DMS 273 (cell line): Measurements from ENCODE around the gene TMEM255B.
"Not testable (repeated sequence)": the region's sequence is repeated elsewhere in the genome, so short reads cannot be mapped to it uniquely, and the experiment has no call there.

Experiments
- DNase-seq: peaks from one replicate; lab custom pipeline; 2025; ENCODE audit not compliant: unreplicated experiment; lab: John Stamatoyannopoulos, UW

The TMEM255B gene

DNA sequence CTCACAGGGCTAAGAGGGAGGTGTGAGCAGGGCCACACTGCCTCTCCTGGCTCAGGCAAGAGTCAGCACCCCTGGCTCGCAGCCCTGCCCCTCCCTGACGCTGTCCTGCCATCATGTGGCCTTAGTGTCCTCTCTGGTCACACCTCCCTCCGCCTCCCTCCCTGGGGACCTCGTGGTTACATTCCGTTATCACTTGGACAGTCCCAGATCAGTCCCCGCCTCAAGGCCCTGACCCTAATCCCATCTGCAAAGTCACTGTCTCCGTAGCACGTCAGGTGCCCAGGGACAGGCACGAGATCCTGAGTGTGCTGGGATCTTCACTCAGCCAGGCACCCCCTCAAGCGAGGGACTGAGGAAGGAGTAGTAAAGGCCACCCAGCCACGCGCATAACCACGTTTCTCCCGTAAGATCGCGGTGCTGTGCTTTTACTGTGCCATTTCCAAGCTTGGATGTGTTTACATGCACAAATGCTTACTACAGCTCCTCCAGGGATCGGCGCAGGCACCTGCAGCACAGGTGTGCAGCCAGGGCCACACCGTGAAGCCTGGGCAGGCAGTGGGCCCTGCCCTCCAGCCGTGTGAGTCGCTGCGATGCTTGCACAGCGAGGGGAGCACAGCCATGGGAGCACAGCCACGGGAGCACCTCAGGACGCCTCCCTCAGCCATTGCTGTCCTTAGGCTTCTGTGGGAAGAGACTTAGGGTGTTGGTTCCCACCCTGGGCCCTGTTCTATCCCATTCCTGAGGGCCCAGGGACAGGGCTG lies 10.7 kb upstream of the TMEM255B start:
- DNase-seq: no peak

DNA sequence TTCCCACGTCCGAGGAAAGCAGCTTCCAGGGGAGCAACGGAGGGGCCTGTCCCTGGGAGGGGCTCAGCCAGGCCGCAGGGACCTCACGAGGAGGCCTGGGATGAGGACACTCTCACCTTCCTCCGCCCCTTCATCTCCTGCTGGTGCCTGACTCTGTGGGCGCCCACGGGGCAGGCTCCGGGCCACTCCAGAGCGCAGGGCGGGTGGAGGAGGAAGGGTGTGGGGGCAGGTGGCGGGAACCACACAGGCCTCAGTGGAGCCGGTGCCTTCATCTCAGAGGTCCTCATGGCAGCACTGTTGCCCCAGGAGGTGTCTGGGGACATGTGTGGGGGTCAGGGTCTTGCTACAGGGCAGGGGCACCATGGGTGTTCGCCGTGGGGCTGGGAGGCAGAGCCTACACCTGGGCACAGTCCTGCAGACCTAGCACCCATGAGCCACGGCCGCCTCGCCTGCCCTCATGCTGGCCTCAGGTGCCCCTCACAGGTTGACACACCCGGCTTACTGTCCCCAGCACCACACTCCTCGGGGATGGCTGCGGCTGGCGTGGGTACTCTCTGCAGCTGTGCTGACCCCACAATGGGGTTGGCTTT lies 10.1 kb upstream of the TMEM255B start:
- no peak for DNase-seq

DNA sequence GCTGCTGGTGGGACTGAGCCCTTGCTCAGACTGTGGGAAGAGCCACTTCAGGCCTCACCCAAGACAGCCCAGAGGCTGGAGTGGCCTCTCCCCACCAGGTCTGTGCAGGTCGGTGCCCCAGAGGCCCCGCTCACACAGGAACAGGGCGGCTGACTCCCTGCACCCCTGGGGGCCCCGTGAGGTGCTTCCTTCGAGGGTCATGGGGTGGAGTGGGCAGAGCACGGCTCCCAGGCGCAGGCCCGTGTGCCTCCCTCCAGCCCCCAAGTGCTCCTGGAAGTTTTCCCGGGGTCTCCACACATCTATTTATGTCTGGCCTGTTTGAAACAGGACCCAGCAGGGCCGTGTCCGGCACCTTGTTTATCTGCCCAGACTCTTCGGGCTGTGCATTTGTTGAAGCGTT lies 9.5 kb upstream of the TMEM255B start:
- no peak for DNase-seq

DNA sequence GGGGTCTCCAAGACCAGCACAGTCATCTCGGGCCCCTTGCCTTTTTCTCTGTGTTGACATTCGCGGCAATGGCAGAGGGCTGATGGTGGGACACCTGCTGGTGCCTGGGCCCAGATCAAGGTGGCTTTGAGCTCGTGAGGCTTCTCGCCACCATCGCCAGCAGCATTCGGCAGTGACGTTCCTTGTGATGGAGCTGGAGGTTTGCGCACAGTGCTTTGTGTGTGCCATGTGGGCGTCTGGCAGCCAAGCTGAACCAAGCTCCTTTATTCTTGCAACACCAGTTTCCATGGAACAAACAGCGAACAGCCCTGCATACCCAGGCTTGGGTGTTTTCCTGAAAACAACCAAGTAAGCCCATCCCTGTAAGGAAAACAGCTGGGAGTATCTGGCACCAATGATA lies 9.1 kb upstream of the TMEM255B start:
- no peak for DNase-seq

DNA sequence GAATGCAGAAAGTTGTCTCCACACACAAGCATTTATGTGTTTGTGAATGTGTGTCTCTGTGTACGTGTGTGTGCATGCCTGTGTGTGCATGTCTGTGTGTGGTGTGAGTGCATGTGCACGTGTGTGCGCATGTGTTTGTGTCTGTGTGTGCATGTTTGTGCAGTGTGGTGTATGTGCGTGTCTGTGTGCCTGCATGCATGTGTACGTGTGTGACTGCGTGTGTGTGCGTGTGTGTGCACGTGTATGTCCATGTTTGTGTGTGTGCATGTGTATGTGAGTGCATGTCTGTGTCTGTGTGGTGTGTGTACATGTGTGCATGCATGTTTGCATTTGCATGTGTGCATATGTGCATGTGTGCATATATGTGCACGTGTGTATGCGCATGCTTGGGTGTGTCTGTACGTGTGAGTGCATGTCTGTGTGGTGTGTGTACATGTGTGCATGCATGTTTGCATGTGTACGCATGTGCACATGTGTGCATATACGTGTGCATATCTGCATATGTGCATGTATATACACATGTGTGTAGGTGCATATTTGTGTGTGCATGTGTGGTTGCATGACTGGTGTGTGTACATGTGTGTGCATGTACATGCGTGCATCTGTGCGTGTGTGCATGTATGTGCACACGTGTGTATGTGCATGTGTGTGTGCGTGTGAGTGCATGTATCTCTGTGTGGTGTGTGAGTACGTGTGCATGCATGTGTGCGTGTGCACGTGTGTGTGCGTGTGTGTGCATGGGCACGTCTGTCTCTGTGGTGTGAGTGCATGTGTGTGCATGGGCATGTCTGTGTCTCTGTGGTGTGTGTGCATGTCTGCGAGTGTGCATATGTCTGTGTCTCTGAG lies 8.2 kb upstream of the TMEM255B start:
- DNase-seq: no peak

DNA sequence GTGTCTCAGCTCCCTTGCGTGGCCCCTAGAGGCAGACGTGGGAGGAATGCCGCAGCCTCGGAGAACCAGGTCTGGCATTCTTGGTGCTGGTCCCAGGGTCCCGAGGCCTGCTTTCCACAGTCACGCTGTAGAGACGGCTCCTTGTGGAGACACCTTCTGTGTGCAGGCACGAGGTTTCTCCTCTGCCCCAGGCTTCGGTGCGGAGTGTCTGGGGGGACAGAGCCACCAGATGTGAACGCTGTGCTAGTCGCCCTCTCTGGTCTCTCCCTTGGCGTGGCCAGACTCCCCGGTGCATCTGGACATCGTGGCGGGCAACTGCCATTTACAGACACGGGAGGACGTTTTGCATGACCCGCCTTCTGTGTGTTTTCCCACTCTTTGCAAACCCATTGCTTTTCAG lies 7.5 kb upstream of the TMEM255B start:
- DNase-seq: no peak

DNA sequence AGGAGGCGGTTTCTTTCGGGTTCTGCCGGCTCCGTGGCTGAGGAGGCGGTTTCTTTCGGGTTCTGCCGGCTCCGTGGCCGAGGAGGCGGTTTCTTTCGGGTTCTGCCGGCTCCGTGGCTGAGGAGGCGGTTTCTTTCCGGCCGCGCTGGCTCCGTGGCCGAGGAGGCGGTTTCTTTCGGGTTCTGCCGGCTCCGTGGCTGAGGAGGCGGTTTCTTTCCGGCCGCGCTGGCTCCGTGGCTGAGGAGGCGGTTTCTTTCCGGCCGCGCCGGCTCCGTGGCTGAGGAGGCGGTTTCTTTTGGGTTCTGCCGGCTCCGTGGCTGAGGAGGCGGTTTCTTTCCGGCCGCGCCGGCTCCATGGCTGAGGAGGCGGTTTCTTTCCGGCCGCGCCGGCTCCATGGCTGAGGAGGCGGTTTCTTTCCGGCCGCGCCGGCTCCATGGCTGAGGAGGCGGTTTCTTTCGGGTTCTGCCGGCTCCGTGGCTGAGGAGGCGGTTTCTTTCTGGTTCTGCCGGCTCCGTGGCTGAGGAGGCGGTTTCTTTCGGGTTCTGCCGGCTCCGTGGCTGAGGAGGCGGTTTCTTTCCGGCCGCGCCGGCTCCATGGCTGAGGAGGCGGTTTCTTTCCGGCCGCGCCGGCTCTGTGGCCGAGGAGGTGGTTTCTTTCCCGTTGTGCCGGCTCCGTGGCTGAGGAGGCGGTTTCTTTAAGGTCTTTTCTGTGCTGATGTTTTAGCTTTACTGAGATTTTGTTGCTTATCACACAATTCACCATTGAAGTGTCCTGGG lies 6.6 kb upstream of the TMEM255B start:
- DNase-seq: not testable (repeated sequence)

DNA sequence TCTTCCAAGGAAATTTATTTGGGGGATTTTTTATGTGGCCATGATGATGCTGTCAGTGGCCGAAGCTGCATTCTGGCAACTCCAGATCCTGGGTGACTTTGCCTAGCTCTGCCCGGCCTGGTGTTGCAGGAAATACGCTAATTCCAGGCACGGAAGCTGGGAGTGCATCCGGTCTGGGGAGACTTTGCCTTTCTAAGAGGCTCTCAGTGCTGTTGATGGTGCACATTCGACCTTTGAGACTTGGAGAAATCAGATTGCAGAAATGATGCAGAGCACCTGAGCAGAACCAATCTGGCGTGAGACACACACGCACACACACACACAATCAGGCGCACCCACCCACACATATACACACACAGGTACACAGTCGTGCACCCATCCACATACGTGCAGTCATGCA lies 5.9 kb upstream of the TMEM255B start:
- no peak for DNase-seq

DNA sequence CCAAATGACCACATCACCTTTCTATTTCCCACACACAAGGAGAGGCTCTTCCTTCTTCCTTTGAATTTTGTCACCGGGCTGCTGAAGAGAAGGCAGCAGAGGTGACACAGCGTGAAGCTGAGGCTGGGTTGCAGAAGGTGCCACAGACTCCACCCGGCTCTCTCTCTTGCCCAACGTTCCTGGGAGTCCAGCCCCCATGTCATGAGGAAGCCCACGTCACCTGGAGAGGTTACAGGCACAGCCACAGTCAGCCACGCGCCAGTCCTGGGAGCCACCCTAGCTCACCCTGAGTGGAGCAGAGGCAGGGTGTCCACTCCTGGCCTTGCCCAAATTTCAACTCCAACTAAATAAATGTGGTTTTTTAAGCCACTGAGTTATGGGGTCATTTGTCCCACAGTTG lies 4.8 kb upstream of the TMEM255B start:
- no peak for DNase-seq

DNA sequence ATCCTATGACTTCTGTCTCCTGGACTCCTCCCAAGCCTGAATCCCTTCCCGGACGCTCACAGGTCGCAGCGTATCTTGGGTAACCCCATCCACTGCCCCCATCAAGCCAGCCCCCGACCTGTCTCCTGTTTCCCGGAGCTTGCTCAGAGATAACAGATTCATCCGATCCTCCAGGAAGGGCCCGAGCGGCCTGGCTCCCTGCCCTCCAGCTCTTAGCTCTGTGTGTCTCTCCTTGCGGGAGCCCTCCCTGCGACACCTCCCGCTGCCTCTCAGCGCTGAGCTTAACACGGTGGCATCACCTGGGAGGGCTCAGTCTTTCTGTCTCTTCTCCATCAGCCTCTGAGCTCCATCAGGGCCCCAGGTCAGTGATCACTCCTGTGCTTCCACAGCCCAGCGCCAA lies 4.3 kb upstream of the TMEM255B start:
- DNase-seq: no peak

DNA sequence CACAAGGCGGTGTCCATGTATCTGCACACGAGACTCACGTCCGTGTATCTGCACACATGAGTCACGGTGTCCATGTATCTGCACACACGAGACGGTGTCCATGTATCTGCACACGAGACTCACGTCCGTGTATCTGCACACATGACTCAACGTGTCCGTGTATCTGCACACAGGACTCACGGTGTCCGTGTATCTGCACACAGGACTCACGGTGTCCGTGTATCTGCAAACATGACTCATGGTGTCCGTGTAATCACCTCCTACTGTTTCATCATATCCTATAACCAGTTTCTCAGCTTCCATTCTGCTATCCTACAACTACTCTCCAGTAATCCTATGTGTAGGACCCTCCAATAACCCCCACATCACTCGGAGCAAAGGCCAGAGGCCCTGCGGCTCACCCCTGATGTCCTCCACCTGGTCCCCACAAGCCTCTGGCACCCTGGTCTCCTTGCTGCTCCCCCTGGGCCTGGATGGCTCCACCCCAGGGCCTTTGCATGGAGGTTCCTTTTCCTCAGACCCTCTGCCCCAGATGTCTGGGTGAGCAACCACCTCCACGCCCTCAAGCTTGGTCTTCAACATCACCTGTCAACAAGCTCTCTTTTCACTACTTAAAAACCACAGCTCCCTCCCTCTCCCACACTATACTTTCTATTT lies 2.5 kb upstream of the TMEM255B start:
- no peak for DNase-seq

DNA sequence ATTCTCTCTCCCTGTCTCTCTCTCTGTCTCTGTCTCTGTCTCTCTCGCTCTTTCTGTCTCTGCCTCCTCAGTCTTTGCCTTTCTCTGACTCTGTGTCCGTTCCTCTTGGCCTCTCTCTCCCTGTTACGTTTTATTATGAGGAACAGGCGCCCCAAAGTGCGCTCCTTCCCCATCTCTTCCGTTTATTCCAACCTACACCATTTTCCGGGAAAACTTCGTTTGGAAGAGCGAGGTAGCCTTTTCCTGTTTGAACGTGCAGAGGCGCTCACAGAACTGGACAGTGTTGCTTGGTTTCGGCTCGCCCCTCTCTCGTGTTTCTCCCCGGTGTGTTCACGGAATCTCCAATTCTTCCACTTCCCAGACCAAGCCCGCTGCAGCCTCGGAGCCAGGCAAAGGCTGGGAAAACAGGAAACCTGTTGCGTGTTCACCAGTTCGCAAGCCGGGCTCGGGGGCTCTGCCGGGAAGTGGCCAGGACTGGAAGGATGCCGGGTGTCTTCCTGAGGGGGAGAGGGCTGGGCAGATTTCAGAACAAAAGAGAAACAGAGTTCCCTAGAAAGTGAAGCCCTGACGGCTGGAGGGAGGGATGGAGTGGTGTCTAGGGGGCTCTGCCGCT lies 605 bp downstream of the TMEM255B start:
- peak; percentile 33 for DNase-seq

DNA sequence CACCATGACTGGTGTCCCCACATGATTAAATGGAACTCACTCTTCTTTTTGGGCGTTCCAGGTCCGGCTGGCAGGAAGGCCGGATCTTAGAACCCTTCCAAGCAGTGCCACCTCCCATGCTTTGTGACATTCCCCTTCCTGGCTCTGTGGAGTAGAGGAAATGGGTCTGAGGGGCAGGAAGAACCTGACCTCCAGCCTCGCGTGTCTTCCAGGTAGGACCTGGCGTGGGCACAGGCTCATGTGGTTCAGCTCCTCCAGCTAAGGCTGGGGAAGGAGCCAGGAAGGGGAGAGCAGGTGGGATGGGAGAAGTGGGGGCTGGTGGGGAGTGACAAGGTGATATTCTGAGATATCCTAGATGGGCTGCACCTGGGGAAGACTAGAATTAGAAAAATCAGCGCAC lies 2.1 kb downstream of the TMEM255B start:
- DNase-seq: no peak

DNA sequence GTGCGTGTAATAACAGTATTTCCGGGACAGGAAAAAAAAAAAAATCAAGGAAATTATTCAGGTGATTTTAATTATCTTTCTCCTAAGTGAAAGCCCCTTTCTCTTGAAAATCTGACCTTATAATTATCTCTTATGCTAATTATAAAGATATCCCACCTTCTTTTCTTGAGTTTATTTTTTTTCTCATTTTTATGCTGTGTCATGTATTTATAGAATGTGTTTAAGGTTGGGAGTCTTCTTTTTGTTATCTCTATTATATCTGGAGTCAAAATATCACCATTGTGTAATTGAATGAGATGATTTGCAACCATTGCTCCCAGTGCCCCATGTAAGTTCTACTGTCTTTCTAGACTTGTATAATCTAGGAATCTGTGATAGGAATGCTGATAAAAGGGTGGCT lies 3.0 kb downstream of the TMEM255B start:
- no peak for DNase-seq

DNA sequence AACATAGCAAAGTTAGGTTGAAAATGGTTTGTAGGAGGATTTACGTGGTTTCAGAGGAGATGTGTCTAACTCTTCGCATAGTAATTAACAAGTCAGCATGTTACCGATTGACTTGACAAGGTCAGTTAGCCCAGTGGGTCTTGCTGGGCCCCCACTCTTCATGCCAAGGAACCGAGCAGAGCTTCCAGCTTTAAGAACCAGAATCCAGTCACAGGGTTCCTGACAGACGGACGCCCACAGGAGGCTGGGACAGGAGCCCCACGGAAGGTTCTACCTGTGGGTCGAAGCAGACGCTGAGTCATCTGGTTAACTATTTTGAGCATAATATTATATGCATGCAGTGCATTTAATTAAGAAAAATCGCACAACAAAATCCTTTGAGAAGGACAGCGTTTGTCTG lies 3.5 kb downstream of the TMEM255B start:
- DNase-seq: no peak

DNA sequence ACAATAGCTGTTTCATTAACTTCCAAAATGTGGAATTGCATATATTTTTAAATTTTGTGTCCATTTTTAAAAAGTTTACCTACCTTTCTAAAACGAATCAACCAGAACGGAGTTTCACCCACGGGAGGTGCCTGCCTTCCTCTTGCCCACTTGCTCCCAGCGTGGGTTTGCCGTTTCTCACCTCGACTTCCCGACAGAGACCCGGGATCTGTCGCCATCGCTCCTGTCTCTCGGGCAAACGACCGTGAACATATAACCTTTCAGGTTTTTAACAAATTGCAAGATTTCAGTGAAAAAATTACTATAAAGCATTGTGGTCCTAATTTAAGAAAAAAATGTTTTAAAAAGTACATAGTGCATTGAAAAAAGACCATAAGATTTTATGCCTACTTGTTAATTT lies 4.2 kb downstream of the TMEM255B start:
- no peak for DNase-seq

DNA sequence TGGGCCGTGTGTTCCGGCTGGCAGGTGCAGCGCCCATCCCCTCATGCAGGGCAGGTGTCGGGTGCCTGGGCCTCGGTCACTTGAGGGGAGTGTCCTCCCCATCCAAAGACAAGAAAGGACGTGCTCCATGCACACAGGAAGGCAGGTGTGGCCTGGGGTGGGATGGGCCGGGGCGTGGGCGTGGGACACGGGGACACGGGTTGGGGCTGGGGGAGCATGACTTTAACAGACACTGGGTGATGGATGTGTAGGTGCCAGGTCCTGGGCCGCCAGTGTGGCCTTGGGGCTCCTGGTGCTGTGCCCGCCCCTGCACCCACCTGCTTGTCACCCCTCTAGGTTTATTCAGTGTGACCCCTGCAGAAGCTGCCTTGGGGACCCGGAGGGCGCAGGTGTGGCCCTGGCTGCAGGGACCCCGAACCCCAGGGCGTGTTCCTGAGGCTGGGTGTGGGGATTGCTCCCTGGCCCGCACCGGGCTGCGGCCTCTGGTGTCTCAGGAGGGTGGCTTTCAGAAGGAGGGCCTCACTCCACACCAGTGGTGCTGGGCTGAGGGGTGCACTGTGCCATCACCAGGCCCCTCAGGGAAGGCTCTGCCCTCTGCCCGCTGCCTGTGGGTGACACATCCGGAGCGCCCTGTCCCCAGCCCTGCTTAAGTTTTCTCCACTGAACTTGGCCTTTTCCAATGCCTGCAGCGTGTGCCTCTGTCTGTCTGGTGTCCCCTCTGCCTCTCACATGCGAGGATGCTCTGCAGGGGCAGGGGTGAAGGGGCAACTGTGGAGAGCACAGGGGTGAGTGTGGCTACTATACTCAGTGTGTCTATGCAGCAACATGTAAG lies 5.2 kb downstream of the TMEM255B start:
- no peak for DNase-seq

DNA sequence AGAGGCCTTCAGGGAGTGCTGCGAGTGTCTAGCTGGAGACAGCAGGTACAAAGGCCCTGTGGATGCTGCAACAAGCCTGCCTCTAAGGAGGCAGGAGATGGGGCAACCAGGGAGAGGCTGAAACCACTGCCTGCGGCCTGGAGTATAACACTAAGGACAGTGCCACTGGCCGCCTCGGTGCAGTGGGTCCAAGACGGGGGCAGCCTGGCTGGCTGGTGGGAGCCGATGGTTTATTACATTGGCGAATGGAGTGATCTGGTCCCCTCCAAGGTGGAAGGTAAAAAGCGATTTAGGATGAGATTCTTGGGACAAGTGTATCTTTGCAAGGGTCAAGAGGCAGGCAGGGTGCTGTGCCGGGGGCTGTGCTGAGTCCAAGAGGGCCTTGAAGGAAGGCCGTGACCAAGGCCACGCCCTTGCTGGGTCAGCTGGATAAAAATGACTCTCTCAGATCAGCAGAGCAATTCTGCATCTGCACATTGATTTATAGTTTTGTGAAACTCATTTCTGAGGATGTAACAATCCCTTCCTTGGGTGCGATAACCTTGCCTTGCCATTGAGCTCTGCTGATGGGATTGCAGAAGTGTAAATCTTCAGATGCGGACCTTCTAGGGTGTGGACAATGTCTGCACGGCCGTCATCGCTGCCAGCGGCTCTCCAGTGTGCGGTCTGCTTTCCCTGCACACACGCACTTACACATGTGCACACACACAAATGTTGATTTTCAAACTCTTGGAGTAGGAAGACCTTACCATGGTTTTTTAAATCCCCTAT lies 6.0 kb downstream of the TMEM255B start:
- DNase-seq: no peak

DNA sequence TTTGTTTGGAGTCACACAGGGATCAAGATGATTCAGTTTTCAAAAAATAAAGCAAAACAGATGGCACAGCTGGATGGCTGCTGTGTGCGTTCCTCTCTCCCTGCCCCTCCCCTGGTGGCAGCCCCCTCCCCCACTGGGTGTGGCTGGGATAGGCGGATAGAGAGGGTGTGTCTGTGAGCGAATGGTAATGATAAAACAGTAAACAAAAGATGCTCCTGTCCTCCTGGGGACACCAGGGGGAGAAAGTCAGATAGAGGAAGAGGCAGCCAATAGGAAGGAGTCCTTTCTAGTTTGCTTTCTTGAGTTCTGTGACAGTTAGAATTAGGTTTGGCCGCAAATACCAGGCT lies 6.5 kb downstream of the TMEM255B start:
- DNase-seq: no peak
